A549 treated with RU486 at 1 μM for 4 hours (cell line): ENCODE measurements around the gene APOBEC4. TPM values are rescaled to one million over a fixed set of nuclear protein-coding genes. Genes with fewer than 3 reads are reported as not detected.

Source experiments
- total RNA-seq: library from RNA; stranded (reverse); fragments of 200-300 nt; extraction: Qiagen RNA extraction; gene quantifications from 5 replicates; pipeline ENCODE4 v1.2.3, GENCODE V29; 2022; ENCODE audit warnings: low read depth

The APOBEC4 gene, protein sequence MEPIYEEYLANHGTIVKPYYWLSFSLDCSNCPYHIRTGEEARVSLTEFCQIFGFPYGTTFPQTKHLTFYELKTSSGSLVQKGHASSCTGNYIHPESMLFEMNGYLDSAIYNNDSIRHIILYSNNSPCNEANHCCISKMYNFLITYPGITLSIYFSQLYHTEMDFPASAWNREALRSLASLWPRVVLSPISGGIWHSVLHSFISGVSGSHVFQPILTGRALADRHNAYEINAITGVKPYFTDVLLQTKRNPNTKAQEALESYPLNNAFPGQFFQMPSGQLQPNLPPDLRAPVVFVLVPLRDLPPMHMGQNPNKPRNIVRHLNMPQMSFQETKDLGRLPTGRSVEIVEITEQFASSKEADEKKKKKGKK
- not detected in 5 replicates for total RNA-seq

DNA sequence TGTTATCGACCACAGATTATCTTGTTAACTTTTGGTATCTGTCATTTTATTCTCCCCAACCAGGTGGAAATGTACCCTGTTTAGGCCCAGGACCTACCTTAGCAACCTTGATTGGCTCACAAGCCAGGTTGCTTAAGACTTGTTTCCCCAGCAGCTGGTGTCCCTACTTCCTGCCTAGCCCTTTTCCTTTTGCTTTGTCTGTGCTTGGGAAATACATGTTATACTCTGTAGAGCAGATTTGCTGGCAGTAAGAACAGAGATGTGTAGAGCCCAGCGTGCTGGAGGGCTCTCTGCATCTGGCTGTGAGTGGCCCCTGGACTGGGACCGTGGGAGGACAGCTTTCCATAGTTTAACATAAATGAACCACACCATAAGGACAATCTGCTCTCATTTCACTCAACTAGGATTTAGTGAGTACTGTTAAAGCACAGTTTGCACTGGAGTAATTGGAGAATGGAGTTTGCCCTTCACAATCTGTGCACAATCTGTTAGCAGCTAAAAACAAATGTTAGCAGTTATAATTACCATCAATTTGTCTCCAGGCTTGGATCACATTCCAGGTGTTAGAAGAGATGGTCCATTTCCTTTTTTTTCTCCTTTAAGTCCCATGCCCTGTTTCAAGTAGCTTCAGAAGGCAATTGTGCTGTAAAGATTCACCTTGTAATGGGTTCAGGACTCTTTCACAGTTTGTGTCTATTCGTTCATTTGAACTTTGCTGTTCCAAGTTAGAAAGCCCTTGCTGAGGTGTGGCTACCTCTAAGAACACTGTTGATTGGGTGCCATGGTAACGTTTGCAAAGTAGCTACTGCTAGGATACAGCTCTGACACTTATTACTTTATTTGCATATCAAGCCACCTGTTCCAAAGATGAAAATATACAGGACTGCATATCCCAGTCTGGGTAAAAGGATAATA is at the start of gene APOBEC4:
Gene APOBEC4, minus strand, starts transcription at position 770 of the 915 bp plus-strand sequence. CDS start 4,535 bp downstream, outside the sequence.

DNA sequence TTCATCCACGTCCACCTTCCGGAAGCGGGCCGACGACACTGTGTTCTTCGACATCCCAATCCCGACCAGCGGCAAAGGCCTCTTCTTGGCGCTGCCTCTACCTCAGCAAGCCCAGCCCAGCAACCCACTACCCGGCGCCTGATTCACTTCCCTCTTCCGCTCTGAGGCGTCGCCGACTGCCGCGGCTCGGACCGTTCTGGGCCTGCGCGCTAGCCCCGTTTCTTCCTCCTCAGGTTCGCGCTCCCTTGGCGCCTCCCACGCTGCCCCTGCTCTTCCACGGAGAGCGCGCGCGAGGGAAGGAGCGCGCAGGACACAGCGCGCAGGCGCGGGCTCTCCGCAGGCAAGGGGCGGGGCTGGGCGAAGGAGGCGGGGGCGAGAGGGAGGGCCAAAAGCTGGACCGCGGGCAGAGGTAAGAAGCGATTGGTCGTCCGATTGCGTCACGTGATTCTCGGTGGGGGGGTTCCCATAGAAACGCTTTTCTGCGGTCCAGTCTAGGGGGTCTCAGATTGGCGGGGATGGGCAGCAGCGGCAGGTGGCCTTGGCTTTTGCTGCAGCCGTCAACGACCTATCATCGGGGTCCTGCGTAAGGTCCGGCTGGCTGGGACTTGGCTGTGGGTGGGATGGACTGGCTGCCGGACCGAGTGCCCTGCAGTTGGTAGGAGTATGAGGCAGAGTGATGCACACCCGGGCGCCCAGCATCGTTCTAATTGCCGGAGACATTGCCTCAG is 17.3 kb downstream of the APOBEC4 start, which contains the start of gene ARPC5:
Gene ARPC5, minus strand, starts transcription at position 178 of the 728 bp plus-strand sequence. Its CDS starts 124 bp downstream, at position 54.

Other genes starting within 250 kb of the APOBEC4 start
- 0.54 to 1.0 TPM (median 0.71 TPM) in 5 replicates for gene NMNAT2, start 234.9 kb downstream of the APOBEC4 start, total RNA-seq
- gene SMG7, start 180.8 kb downstream of the APOBEC4 start, total RNA-seq: 33.1 to 42.8 TPM (median 42.1 TPM) in 5 replicates
- 2.3 to 3.4 TPM (median 2.8 TPM) in 5 replicates for gene NCF2, start 62.9 kb downstream of the APOBEC4 start, total RNA-seq
- gene ARPC5, start 17.5 kb downstream of the APOBEC4 start, total RNA-seq: 107 to 197 TPM (median 172 TPM) in 5 replicates
- gene RGL1, start 151.8 kb upstream of the APOBEC4 start, total RNA-seq: 0.83 to 1.2 TPM (median 0.87 TPM) in 5 replicates